HepG2 (cell line): ENCODE measurements around the gene CAMKK1.

ENCODE experiments used
- PITX1 ChIP-seq: sonication (generic); formaldehyde crosslinking; IDR thresholded peaks from 2 replicates; pipeline ENCODE4 v1.5.1; 2020; ENCODE audit warnings: mild to moderate bottlenecking, missing genetic modification reagents
- TF ChIP-seq, protein P1 (sequence below): IDR thresholded peaks from 2 replicates; pipeline ENCODE4 v1.6.1; 2012; ENCODE audit warnings: inconsistent platforms

DNA sequence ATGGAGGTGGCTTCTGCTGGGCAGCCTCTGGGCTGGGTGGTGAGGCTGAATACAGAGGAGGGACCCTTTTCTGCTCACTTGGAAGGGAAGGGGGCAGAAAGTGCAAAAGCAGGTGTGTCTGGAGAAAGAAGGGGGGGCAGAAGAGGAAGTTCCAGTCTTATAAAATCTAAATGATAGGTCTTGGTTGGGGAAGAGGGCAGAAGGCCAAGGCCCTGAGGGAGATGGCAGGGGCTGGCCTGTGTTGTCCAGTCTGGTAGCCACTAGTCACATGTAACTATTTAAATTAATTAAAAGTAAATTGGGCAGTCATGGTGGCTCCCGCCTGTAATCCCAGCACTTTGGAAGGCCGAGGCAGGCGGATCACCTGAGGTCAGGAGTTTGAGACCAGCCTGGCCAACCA is 2.5 kb upstream of the CAMKK1 start:
- TF ChIP-seq, protein P1, sequence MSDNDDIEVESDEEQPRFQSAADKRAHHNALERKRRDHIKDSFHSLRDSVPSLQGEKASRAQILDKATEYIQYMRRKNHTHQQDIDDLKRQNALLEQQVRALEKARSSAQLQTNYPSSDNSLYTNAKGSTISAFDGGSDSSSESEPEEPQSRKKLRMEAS, result no peak
- no peak for TF ChIP-seq PITX1 (CRISPR knock-in tag)
